ENCODE results near the gene SNRPD3. TPM values are rescaled to one million over a fixed set of nuclear protein-coding genes. Genes with fewer than 3 reads are reported as not detected.
"Not testable (repeated sequence)": the region's sequence is repeated elsewhere in the genome, so short reads cannot be mapped to it uniquely, and the experiment has no call there.

Gene SNRPD3
- total RNA-seq, 1 experiment from 2014 or later, result 217 TPM

DNA sequence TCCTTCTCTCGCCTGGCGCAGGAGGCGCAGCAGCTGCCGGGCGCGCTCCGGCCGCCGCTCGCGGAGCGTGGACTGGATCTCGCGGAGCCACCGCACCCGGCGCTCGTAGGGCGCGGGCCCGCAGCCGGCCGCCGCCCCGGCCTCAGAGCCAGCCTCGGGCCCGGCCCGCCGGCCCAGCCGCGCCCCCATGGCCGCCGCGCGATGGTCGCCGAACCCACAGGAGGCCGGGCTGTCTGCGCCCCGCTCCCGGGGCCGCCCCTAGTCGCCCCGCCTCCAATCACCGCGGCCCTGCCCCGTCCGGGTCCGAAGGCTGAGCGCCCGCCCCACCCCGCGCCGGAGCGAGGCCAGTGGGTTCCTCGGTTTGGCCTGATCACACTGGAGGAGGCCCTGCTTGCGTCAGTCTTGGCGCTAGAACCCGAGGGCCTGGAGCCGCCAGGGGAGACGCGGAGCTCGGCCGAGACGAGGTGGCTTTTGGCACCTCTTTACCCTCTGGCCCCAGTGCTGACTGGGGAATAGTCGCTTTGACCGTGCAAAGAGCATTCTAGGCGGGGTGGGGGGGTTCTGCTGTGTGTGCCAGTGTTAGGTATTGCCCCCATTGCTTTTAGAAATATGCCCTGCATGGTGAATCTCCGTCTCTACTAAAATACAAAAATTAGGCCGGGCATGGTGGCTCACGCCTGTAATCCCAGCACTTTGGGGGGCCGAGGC is 37.2 kb downstream of the SNRPD3 start, which contains the start of gene LRRC75B:
LRRC75B (minus strand) TSS at position 223 of the 708 bp plus-strand sequence; CDS start at position 189, 34 bp downstream.
- Histone ChIP-seq H4K20me1 (ENCODE audit: insufficient read depth, low read depth, low read length) (no peaks in the 10 kb centered on the region; the same call in 1 of the 2 replicates), H3K9ac (ENCODE audit: low read length) (peak within 1 kb of the TSS; percentile 74), H3K9me2 (replicated peaks; ENCODE audit: insufficient read depth, low read length) (no peaks in the 10 kb centered on the region), H3K4me2 (ENCODE audit: low read depth, low read length, poor library complexity, severe bottlenecking) (peak within 1 kb of the TSS; percentile 91), H3K79me2 (ENCODE audit: low read length) (no peaks in the 10 kb centered on the region), H3K4me1 (ENCODE audit: low read length) (peaks cover 13% of the 10 kb centered on the region), H3K27me3 (ENCODE audit: low read length) (no peaks in the 10 kb centered on the region), H3K9me3 (ENCODE audit: low read length) (no peaks in the 10 kb centered on the region), H3K36me3 (ENCODE audit: insufficient read depth, low read length) (no peaks in the 10 kb centered on the region), H3K4me3 (ENCODE audit: low read length) (peak within 1 kb of the TSS; percentile 73), H3K27ac (ENCODE audit: low read length) (no peak within 1 kb of the TSS), H2AFZ (ENCODE audit: low read length) (peak within 1 kb of the TSS; percentile 91; the same call in 1 of the 2 replicates)
- DNase-seq, result peak; percentile 81

DNA sequence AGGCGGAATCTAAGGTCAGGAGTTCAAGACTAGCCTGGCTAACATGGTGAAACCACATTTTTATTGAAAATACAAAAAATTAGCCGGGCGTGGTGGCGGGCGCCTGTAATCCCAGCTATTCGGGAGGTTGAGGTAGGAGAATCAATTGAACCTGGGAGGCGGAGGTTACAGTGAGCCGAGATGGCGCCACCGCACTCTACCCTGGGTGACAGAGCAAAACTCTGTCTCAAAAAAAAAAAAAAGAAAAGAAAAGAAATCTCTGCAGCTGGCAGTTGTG is 37.7 kb downstream of the SNRPD3 start:
- H3K9me2 ChIP-seq (replicated peaks; ENCODE audit: insufficient read depth, low read length); H3K9ac ChIP-seq (ENCODE audit: low read length); H3K27me3 ChIP-seq (ENCODE audit: low read length); H3K79me2 ChIP-seq (ENCODE audit: low read length); H3K27ac ChIP-seq (ENCODE audit: low read length); H3K9me3 ChIP-seq (ENCODE audit: low read length); H2AFZ ChIP-seq (ENCODE audit: low read length); DNase-seq; H4K20me1 ChIP-seq (ENCODE audit: insufficient read depth, low read depth, low read length); H3K36me3 ChIP-seq (ENCODE audit: insufficient read depth, low read length): not testable (repeated sequence)
- Histone ChIP-seq H3K4me1 (ENCODE audit: low read length) (peaks cover 13% of the 10 kb centered on the region), H3K4me2 (ENCODE audit: low read depth, low read length, poor library complexity, severe bottlenecking) (peak overlapping the region; percentile 67), H3K4me3 (ENCODE audit: low read length) (peak overlapping the region; percentile 58; the same call in 1 of the 2 replicates)

- H3K4me2 ChIP-seq (ENCODE audit: low read depth, low read length, poor library complexity, severe bottlenecking), result no peak overlapping the region
- H3K9ac ChIP-seq (ENCODE audit: low read length), result no peak overlapping the region
- no peaks in the 10 kb centered on the region for H3K27me3 ChIP-seq (ENCODE audit: low read length)
Measured at GRCh38 chr22:24593836-24594568, 38.2 kb downstream of the SNRPD3 start.

GRCh38 chr22:24594569-24595120 is 38.8 kb downstream of the SNRPD3 start:
- peaks cover 13% of the 10 kb centered on the region for H3K4me1 ChIP-seq (ENCODE audit: low read length)
- no peaks in the 10 kb centered on the region for H3K27me3 ChIP-seq (ENCODE audit: low read length)
- H3K9me2 ChIP-seq (replicated peaks; ENCODE audit: insufficient read depth, low read length), result no peaks in the 10 kb centered on the region
- no peak overlapping the region for H3K4me3 ChIP-seq (ENCODE audit: low read length)
- H3K27ac ChIP-seq (ENCODE audit: low read length), result no peak overlapping the region
- no peaks in the 10 kb centered on the region for H3K9me3 ChIP-seq (ENCODE audit: low read length)
- DNase-seq, result peak; percentile 31
- H4K20me1 ChIP-seq (ENCODE audit: insufficient read depth, low read depth, low read length), result no peaks in the 10 kb centered on the region; the same call in 1 of the 2 replicates
- H3K36me3 ChIP-seq (ENCODE audit: insufficient read depth, low read length), result no peaks in the 10 kb centered on the region
- no peak overlapping the region for H3K9ac ChIP-seq (ENCODE audit: low read length)
- no peak overlapping the region for H2AFZ ChIP-seq (ENCODE audit: low read length)
- no peak overlapping the region for H3K4me2 ChIP-seq (ENCODE audit: low read depth, low read length, poor library complexity, severe bottlenecking)
- H3K79me2 ChIP-seq (ENCODE audit: low read length), result no peaks in the 10 kb centered on the region

More at GRCh38 chr22:24593836-24594568, 38.2 kb downstream of the SNRPD3 start:
- Histone ChIP-seq H3K9me2 (replicated peaks; ENCODE audit: insufficient read depth, low read length) (no peaks in the 10 kb centered on the region), H3K79me2 (ENCODE audit: low read length) (no peaks in the 10 kb centered on the region), H4K20me1 (ENCODE audit: insufficient read depth, low read depth, low read length) (no peaks in the 10 kb centered on the region; the same call in 1 of the 2 replicates), H2AFZ (ENCODE audit: low read length) (no peak overlapping the region), H3K9me3 (ENCODE audit: low read length) (no peaks in the 10 kb centered on the region), H3K36me3 (ENCODE audit: insufficient read depth, low read length) (no peaks in the 10 kb centered on the region), H3K27ac (ENCODE audit: low read length) (no peak overlapping the region), H3K4me3 (ENCODE audit: low read length) (no peak overlapping the region), H3K4me1 (ENCODE audit: low read length) (peaks cover 13% of the 10 kb centered on the region)
- DNase-seq, result peak; percentile 65

- H3K4me3 ChIP-seq (ENCODE audit: low read length), result no peak overlapping the region
- H3K4me1 ChIP-seq (ENCODE audit: low read length), result peaks cover 13% of the 10 kb centered on the region
- H3K9me2 ChIP-seq (replicated peaks; ENCODE audit: insufficient read depth, low read length), result no peaks in the 10 kb centered on the region
Measured at GRCh38 chr22:24595228-24595627, 39.4 kb downstream of the SNRPD3 start.

GRCh38 chr22:24595863-24596262 is 40.1 kb downstream of the SNRPD3 start:
- H3K4me1 ChIP-seq (ENCODE audit: low read length), result peaks cover 13% of the 10 kb centered on the region
- no peak overlapping the region for H3K27ac ChIP-seq (ENCODE audit: low read length)
- no peak overlapping the region for H2AFZ ChIP-seq (ENCODE audit: low read length)
- H3K27me3 ChIP-seq (ENCODE audit: low read length), result no peaks in the 10 kb centered on the region
- DNase-seq, result no peak
- H3K9me3 ChIP-seq (ENCODE audit: low read length), result no peaks in the 10 kb centered on the region
- no peak overlapping the region for H3K4me3 ChIP-seq (ENCODE audit: low read length)
- H4K20me1 ChIP-seq (ENCODE audit: insufficient read depth, low read depth, low read length), result no peaks in the 10 kb centered on the region; the same call in 1 of the 2 replicates
- H3K79me2 ChIP-seq (ENCODE audit: low read length), result no peaks in the 10 kb centered on the region
- no peak overlapping the region for H3K9ac ChIP-seq (ENCODE audit: low read length)
- no peaks in the 10 kb centered on the region for H3K9me2 ChIP-seq (replicated peaks; ENCODE audit: insufficient read depth, low read length)
- no peaks in the 10 kb centered on the region for H3K36me3 ChIP-seq (ENCODE audit: insufficient read depth, low read length)
- H3K4me2 ChIP-seq (ENCODE audit: low read depth, low read length, poor library complexity, severe bottlenecking), result no peak overlapping the region

More at GRCh38 chr22:24595228-24595627, 39.4 kb downstream of the SNRPD3 start:
- Histone ChIP-seq H3K36me3 (ENCODE audit: insufficient read depth, low read length) (no peaks in the 10 kb centered on the region), H3K79me2 (ENCODE audit: low read length) (no peaks in the 10 kb centered on the region), H2AFZ (ENCODE audit: low read length) (no peak overlapping the region), H3K27ac (ENCODE audit: low read length) (no peak overlapping the region), H3K9ac (ENCODE audit: low read length) (no peak overlapping the region), H3K27me3 (ENCODE audit: low read length) (no peaks in the 10 kb centered on the region), H4K20me1 (ENCODE audit: insufficient read depth, low read depth, low read length) (no peaks in the 10 kb centered on the region; the same call in 1 of the 2 replicates), H3K4me2 (ENCODE audit: low read depth, low read length, poor library complexity, severe bottlenecking) (no peak overlapping the region), H3K9me3 (ENCODE audit: low read length) (no peaks in the 10 kb centered on the region)
- DNase-seq, result peak; percentile 30

- not testable (repeated sequence) for H3K36me3 ChIP-seq (ENCODE audit: insufficient read depth, low read length); H3K9ac ChIP-seq (ENCODE audit: low read length); H3K9me2 ChIP-seq (replicated peaks; ENCODE audit: insufficient read depth, low read length); H3K4me2 ChIP-seq (ENCODE audit: low read depth, low read length, poor library complexity, severe bottlenecking); H2AFZ ChIP-seq (ENCODE audit: low read length); H3K27me3 ChIP-seq (ENCODE audit: low read length); H3K27ac ChIP-seq (ENCODE audit: low read length); H3K4me3 ChIP-seq (ENCODE audit: low read length); H4K20me1 ChIP-seq (ENCODE audit: insufficient read depth, low read depth, low read length); H3K79me2 ChIP-seq (ENCODE audit: low read length); H3K4me1 ChIP-seq (ENCODE audit: low read length); H3K9me3 ChIP-seq (ENCODE audit: low read length)
- DNase-seq, result peak; percentile 27
Measured at GRCh38 chr22:24597076-24597475, 41.3 kb downstream of the SNRPD3 start.

- H3K9ac ChIP-seq (ENCODE audit: low read length), result no peak overlapping the region
- H2AFZ ChIP-seq (ENCODE audit: low read length), result no peak overlapping the region
- H3K36me3 ChIP-seq (ENCODE audit: insufficient read depth, low read length), result no peaks in the 10 kb centered on the region
- H3K9me2 ChIP-seq (replicated peaks; ENCODE audit: insufficient read depth, low read length), result no peaks in the 10 kb centered on the region
- DNase-seq, result no peak
- H3K27me3 ChIP-seq (ENCODE audit: low read length), result no peaks in the 10 kb centered on the region
- H3K4me1 ChIP-seq (ENCODE audit: low read length), result no peaks in the 10 kb centered on the region
- no peaks in the 10 kb centered on the region for H3K79me2 ChIP-seq (ENCODE audit: low read length)
- H3K27ac ChIP-seq (ENCODE audit: low read length), result no peak overlapping the region
- H3K4me3 ChIP-seq (ENCODE audit: low read length), result no peak overlapping the region
- no peaks in the 10 kb centered on the region for H4K20me1 ChIP-seq (ENCODE audit: insufficient read depth, low read depth, low read length)
- H3K4me2 ChIP-seq (ENCODE audit: low read depth, low read length, poor library complexity, severe bottlenecking), result no peak overlapping the region
- H3K9me3 ChIP-seq (ENCODE audit: low read length), result no peaks in the 10 kb centered on the region
Measured at GRCh38 chr22:24599514-24599913, 43.7 kb downstream of the SNRPD3 start.
